ENCODE measurements around the gene TBC1D13. TPM values are rescaled to one million over a fixed set of nuclear protein-coding genes. Genes with fewer than 3 reads are reported as not detected.

TBC1D13 gene
- total and polyA plus RNA-seq, 2 of the 4 experiments (the other 2 are of a cell fraction) = 9.1 to 26.4 TPM

- Histone ChIP-seq H2BK15ac (ENCODE audit: low read depth, low read length) (no peak overlapping the region), H3K9ac (ENCODE audit: low read depth, low read length) (no peak overlapping the region), H4K5ac (ENCODE audit: low read depth, low read length) (no peak overlapping the region), H3K23ac (ENCODE audit: low read depth, low read length) (no peak overlapping the region), H3K14ac (replicated peaks; ENCODE audit: low read depth, low read length) (no peak overlapping the region), H3K4ac (ENCODE audit: low read depth, low read length) (no peak overlapping the region), H3K9me3 (ENCODE audit: control insufficient read depth, insufficient read depth, low read length) (no peaks in the 10 kb centered on the region), H3K18ac (ENCODE audit: low read depth, low read length) (no peak overlapping the region), H3K9me1 (ENCODE audit: insufficient read depth, low read length) (0 out of 2 replicates have a peak, but pooled peaks cover 6% of the 10 kb centered on the region), H2AFZ (replicated peaks; ENCODE audit: low read length, poor library complexity) (no peak overlapping the region), H3K4me2 (ENCODE audit: low read depth, low read length) (no peak overlapping the region), H2AK5ac (ENCODE audit: low read depth, low read length) (no peak overlapping the region), H3K4me1 (ENCODE audit: control insufficient read depth, insufficient read depth, low read length) (peaks cover 2% of the 10 kb centered on the region; the same call in 1 of the 2 replicates), H2AK9ac (replicated peaks; ENCODE audit: low read depth, low read length, poor library complexity) (no peak overlapping the region), H2BK5ac (ENCODE audit: low read depth, low read length, poor library complexity, severe bottlenecking) (no peak overlapping the region), H3K27me3 (ENCODE audit: control insufficient read depth, insufficient read depth, low read length) (no peaks in the 10 kb centered on the region), H4K91ac (ENCODE audit: insufficient read depth, low read depth, low read length) (no peak overlapping the region), H3K56ac (ENCODE audit: extremely low read depth, insufficient read depth, low read length) (no peak overlapping the region), H3K27ac (ENCODE audit: insufficient read depth, low read length) (no peak overlapping the region), H2BK20ac (ENCODE audit: low read depth, low read length) (no peak overlapping the region), H4K8ac (ENCODE audit: low read depth in 2 of 2, low read length in 2 of 2) (no peak overlapping the region), H2BK120ac (ENCODE audit: low read depth, low read length) (no peak overlapping the region), H3K4me3 (ENCODE audit: insufficient read depth, low read depth, low read length) (no peak overlapping the region), H3K79me1 (ENCODE audit: low read depth in 1 of 2, low read length in 2 of 2) (peaks cover 5 to 7% of the 10 kb centered on the region in 2 experiments; a peak in 3 of 4 replicates), H3K36me3 (ENCODE audit: control insufficient read depth, insufficient read depth, low read length) (peaks cover 5% of the 10 kb centered on the region; the same call in 1 of the 2 replicates), H4K20me1 (ENCODE audit: insufficient read depth, low read length) (0 out of 2 replicates have a peak, but pooled peaks cover 3% of the 10 kb centered on the region)
- TF ChIP-seq MXI1 (IDR thresholded peaks at IDR 0.05; ENCODE audit: borderline replicate concordance, low read depth, low read length) (no peak), MAFK (IDR thresholded peaks at IDR 0.05; ENCODE audit: low read depth, low read length) (no peak), USF2 (IDR thresholded peaks at IDR 0.05; ENCODE audit: low read depth, low read length) (no peak), SMC3 (IDR thresholded peaks at IDR 0.05; ENCODE audit: low read depth, low read length) (no peak), RFX5 (IDR thresholded peaks at IDR 0.05; ENCODE audit: low read depth, low read length) (no peak), RCOR1 (IDR thresholded peaks at IDR 0.05; ENCODE audit: insufficient replicate concordance, low read length) (no peak), CHD1 (IDR thresholded peaks at IDR 0.05; ENCODE audit: low read depth, low read length) (no peak), ELK1 (IDR thresholded peaks at IDR 0.05; ENCODE audit: borderline replicate concordance, low read depth, low read length) (no peak), NFE2L2 (IDR thresholded peaks at IDR 0.05; ENCODE audit: low read depth, low read length) (no peak), BHLHE40 (IDR thresholded peaks at IDR 0.05; ENCODE audit: low read depth, low read length) (no peak), MAZ (IDR thresholded peaks at IDR 0.05; ENCODE audit: borderline replicate concordance, low read depth, low read length) (no peak), RAD21 (IDR thresholded peaks at IDR 0.05; ENCODE audit: low read length) (no peak), POLR2A (IDR thresholded peaks at IDR 0.05; ENCODE audit: low read depth, low read length) (no peak), FOS (IDR thresholded peaks at IDR 0.05; ENCODE audit: low read depth, low read length) (no peak), CTCF (conservative IDR thresholded peaks at IDR 0.05; ENCODE audit: low read depth, low read length) (no peak), CEBPB (IDR thresholded peaks at IDR 0.05; ENCODE audit: low read depth, low read length) (no peak)
- ChIA-PET CTCF (no interaction called here), POLR2A (ENCODE audit: unreplicated experiment) (no interaction called here)
- intact Hi-C loops (cut with micrococcal nuclease) = no loop called here
- no peak for DNase-seq
- BruUV-seq (replicated peaks) = no TSS peak
- dilution Hi-C loops (cut with HindIII; ENCODE audit: low sequenced_read_pairs, unreplicated experiment) = no loop called here
- 90% methylated on average over 5 of the region's 10 CpGs; no CpG with 5 or more reads in 1 of the 2 experiments for WGBS, 2 experiments (ENCODE audit: extremely low coverage in 2 of 2, insufficient read length in 1 of 2)
- in situ Hi-C loops (cut with MboI; ENCODE audit: low sequenced_read_pairs) = no loop called here
- no peak for ATAC-seq (ENCODE audit: low read depth)
Measured at GRCh38 chr9:128833696-128834095, 46.6 kb downstream of the TBC1D13 start.

Data from IMR-90 (cell line).